ENCODE measurements around the gene ZNF628. TPM values are rescaled to one million over a fixed set of nuclear protein-coding genes. Genes with fewer than 3 reads are reported as not detected.

Gene ZNF628
- total and polyA plus RNA-seq, 2 donors (not counting 1 experiment from before 2014, with no cell fraction given): 0.49 to 1.3 TPM

DNA sequence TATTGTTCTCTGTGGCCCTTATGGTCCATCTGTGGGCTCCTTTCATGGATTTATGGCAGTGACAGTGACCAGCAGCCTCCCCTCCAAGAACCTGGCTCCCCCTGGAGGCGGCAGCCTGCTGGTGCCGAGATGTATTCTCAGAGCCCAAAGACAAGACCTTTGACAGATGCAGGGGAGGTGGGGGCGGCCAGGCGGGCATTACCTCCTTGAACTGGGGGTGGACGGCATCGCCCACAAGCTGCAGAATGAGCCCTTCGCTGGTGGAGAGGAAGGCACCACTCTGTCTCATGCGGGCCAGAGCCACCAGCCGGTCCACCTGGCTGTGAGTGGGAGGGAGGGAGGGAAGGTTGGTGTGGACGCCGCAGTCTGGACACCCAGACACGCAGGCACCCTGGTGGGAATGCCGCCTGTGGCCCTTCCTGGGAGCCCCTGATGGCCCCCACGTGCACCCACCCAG lies 21.6 kb upstream of the ZNF628 start:
- Histone ChIP-seq H3K36me3 (ENCODE audit: control insufficient read depth, insufficient read depth, low read length) (peaks cover 2% of the 10 kb centered on the region), H3K79me2 (ENCODE audit: control insufficient read depth, insufficient read depth, low read length) (no peaks in the 10 kb centered on the region), H2AFZ (ENCODE audit: low read length) (no peak overlapping the region), H3K4me1 (ENCODE audit: control insufficient read depth, extremely low read depth, insufficient read depth, low read length) (no peaks in the 10 kb centered on the region), H4K20me1 (ENCODE audit: control insufficient read depth, extremely low read depth, insufficient read depth, low read length) (no peaks in the 10 kb centered on the region), H3K4me3 (replicated peaks in 1 of 4; ENCODE audit: control extremely low read depth in 1 of 4, insufficient read depth in 1 of 4, low read depth in 3 of 4, low read length in 4 of 4) (no peak overlapping the region), H3K4me2 (ENCODE audit: extremely low read depth, insufficient read depth, low read length) (no peak overlapping the region), H3K27ac (ENCODE audit: insufficient read depth, low read length) (no peak overlapping the region), H3K9me3 (ENCODE audit: control insufficient read depth, insufficient read depth, low read depth, low read length) (no peaks in the 10 kb centered on the region), H3K27me3 (ENCODE audit: control insufficient read depth, insufficient read depth, low read length) (peaks cover 15% of the 10 kb centered on the region), H3K9ac (ENCODE audit: insufficient read depth, low read length) (no peak overlapping the region)
- TF ChIP-seq, protein P1, sequence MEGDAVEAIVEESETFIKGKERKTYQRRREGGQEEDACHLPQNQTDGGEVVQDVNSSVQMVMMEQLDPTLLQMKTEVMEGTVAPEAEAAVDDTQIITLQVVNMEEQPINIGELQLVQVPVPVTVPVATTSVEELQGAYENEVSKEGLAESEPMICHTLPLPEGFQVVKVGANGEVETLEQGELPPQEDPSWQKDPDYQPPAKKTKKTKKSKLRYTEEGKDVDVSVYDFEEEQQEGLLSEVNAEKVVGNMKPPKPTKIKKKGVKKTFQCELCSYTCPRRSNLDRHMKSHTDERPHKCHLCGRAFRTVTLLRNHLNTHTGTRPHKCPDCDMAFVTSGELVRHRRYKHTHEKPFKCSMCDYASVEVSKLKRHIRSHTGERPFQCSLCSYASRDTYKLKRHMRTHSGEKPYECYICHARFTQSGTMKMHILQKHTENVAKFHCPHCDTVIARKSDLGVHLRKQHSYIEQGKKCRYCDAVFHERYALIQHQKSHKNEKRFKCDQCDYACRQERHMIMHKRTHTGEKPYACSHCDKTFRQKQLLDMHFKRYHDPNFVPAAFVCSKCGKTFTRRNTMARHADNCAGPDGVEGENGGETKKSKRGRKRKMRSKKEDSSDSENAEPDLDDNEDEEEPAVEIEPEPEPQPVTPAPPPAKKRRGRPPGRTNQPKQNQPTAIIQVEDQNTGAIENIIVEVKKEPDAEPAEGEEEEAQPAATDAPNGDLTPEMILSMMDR (conservative IDR thresholded peaks at IDR 0.05 in 1 of 2, IDR thresholded peaks at IDR 0.05 in 1 of 2; ENCODE audit: low read depth in 1 of 2, low read length in 2 of 2): peak; percentile 56 to 75
- no peak for TF ChIP-seq EZH2 (IDR thresholded peaks at IDR 0.05; ENCODE audit: low read length, missing control alignments)
- DNase-seq (ENCODE audit: low read depth in 2 of 2): peak in 1 of 2 donors; percentile 25

DNA sequence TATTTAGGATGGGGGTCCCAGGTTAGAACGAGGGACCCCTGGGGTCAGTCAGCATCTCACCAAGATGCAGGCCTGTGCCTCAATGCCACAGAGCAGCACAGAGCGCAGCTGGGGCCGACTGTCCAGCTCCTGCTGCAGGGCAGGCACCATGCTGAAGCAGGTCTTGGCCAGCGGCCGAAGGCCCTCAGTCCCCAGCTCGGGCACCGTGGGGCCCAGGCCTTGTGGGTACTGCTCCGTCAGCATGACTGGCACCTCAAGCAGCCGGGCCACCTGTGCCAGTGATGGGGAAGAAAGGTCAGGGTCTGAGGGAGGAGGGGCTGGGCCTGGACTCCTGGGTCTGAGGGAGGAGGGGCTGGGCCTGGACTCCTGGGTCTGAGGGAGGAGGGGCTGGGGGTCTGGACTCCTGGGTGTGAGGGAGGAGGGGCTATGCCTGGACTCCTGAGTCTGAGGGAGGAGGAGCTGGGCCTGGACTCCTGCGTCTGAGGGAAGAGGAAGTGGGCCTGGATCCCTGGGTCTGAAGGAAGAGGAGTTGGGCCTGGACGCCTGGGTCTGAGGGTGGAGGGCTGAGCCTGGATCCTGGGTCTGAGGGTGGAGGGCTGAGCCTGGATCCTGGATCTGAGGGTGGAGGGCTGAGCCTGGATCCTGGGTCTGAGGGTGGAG lies 20.7 kb upstream of the ZNF628 start:
- H3K36me3 ChIP-seq (ENCODE audit: control insufficient read depth, insufficient read depth, low read length): peaks cover 2% of the 10 kb centered on the region
- H3K27ac ChIP-seq (ENCODE audit: insufficient read depth, low read length): no peak overlapping the region
- no peaks in the 10 kb centered on the region for H3K79me2 ChIP-seq (ENCODE audit: control insufficient read depth, insufficient read depth, low read length)
- no peak overlapping the region for H3K4me3 ChIP-seq (replicated peaks in 1 of 4; ENCODE audit: control extremely low read depth in 1 of 4, insufficient read depth in 1 of 4, low read depth in 3 of 4, low read length in 4 of 4)
- no peak overlapping the region for H2AFZ ChIP-seq (ENCODE audit: low read length)
- peaks cover 11% of the 10 kb centered on the region for H3K27me3 ChIP-seq (ENCODE audit: control insufficient read depth, insufficient read depth, low read length)
- H3K4me2 ChIP-seq (ENCODE audit: extremely low read depth, insufficient read depth, low read length): no peak overlapping the region
- H3K9me3 ChIP-seq (ENCODE audit: control insufficient read depth, insufficient read depth, low read depth, low read length): no peaks in the 10 kb centered on the region
- H4K20me1 ChIP-seq (ENCODE audit: control insufficient read depth, extremely low read depth, insufficient read depth, low read length): no peaks in the 10 kb centered on the region
- no peak overlapping the region for H3K9ac ChIP-seq (ENCODE audit: insufficient read depth, low read length)
- H3K4me1 ChIP-seq (ENCODE audit: control insufficient read depth, extremely low read depth, insufficient read depth, low read length): peaks cover 4% of the 10 kb centered on the region
- DNase-seq (ENCODE audit: low read depth in 2 of 2): no peak
- TF ChIP-seq, protein P1 (conservative IDR thresholded peaks at IDR 0.05 in 1 of 2, IDR thresholded peaks at IDR 0.05 in 1 of 2; ENCODE audit: low read depth in 1 of 2, low read length in 2 of 2): no peak
- TF ChIP-seq EZH2 (IDR thresholded peaks at IDR 0.05; ENCODE audit: low read length, missing control alignments): no peak

DNA sequence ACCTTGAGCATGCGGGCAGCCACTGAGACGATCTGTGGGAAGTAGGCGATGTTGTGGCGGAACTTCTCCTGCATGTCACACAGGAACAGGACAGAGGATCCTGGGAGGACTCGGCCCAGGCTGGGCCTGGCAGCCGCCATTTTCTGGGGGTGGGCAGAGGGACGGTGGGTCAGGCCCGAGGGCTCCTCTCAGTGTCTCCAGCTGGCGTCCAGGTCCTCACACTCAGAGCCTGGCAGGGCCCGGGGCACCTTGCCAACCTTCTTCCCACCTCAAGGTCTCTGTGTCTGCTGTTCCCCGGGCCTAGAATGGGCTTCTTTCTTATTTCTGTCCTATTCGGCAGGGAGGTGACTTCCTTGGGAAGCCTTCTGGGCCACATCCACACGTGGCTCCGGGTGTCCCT lies 20.1 kb upstream of the ZNF628 start:
- TF ChIP-seq, protein P1 (conservative IDR thresholded peaks at IDR 0.05 in 1 of 2, IDR thresholded peaks at IDR 0.05 in 1 of 2; ENCODE audit: low read depth in 1 of 2, low read length in 2 of 2): no peak
- TF ChIP-seq EZH2 (IDR thresholded peaks at IDR 0.05; ENCODE audit: low read length, missing control alignments): no peak
- Histone ChIP-seq H3K9ac (ENCODE audit: insufficient read depth, low read length) (no peak overlapping the region), H3K4me1 (ENCODE audit: control insufficient read depth, extremely low read depth, insufficient read depth, low read length) (peaks cover 8% of the 10 kb centered on the region), H3K9me3 (ENCODE audit: control insufficient read depth, insufficient read depth, low read depth, low read length) (no peaks in the 10 kb centered on the region), H3K4me2 (ENCODE audit: extremely low read depth, insufficient read depth, low read length) (no peak overlapping the region), H3K36me3 (ENCODE audit: control insufficient read depth, insufficient read depth, low read length) (peaks cover 2% of the 10 kb centered on the region), H4K20me1 (ENCODE audit: control insufficient read depth, extremely low read depth, insufficient read depth, low read length) (no peaks in the 10 kb centered on the region), H3K79me2 (ENCODE audit: control insufficient read depth, insufficient read depth, low read length) (no peaks in the 10 kb centered on the region), H2AFZ (ENCODE audit: low read length) (no peak overlapping the region), H3K27ac (ENCODE audit: insufficient read depth, low read length) (no peak overlapping the region), H3K27me3 (ENCODE audit: control insufficient read depth, insufficient read depth, low read length) (peaks cover 9% of the 10 kb centered on the region), H3K4me3 (replicated peaks in 1 of 4; ENCODE audit: control extremely low read depth in 1 of 4, insufficient read depth in 1 of 4, low read depth in 3 of 4, low read length in 4 of 4) (no peak overlapping the region)
- DNase-seq (ENCODE audit: low read depth in 2 of 2): no peak

Data from fibroblast of lung (primary cell).